Activated CD4-positive, alpha-beta T cell treated with anti-CD3 and anti-CD28 coated beads, Interleukin-2, amount 50 U/mL, for 16 hours (primary cell): ENCODE data around the gene RALGPS1.

ENCODE experiments used
- DNase-seq: peaks from one replicate; pipeline ENCODE4 v3.0.0-alpha.2; 2020

Gene RALGPS1

DNA sequence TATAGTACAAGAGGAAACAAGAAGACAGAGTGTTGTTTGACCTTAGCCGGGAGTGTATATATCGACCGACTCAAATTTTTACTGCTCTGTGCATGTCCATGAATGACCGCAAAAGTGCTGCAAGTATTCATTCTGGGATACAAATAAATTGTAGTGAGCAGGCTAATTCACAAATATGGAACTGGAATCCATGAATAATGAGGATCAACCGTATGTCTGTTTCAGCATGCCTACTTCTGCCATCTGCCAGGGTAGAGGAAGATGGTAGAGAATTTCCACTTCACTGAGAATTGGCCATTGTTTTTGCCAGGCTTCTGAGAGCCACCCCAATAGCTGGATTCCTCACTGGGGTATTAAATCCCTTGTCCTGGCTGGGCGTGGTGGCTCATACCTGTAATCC, 8.5 kb upstream of the RALGPS1 start:
- no peak for DNase-seq

- no peak for DNase-seq
Measured at GRCh38 chr9:126907058-126907457, 7.5 kb upstream of the RALGPS1 start.

DNA sequence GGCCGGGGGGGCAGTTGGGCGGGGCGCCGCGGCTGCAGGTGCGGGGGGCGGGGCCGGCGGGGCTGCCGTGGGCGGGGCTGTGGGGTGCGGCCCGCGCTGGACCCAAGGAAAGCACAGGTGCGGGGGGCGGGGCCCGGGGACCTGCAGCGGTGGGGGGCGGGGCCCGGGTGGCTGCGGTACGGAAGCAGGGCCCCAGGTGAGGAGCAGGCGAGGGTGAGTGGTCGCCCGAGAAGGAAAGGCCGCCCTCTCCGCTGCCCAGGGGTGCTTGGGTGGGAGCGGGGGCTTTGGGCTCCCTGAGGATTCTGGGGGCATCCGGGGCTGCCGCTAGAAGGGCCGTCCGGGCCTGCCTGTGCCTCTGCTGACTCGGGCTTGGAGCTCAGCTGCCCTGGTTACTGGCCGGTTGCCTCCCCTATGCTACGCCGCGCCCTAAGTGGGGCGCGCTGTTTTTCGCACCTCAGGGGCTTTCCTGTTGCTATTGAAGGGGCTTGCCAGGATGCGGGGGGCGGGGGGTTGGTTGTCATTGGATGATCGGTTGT, 767 bp downstream of the RALGPS1 start:
- DNase-seq = peak; percentile 8

DNA sequence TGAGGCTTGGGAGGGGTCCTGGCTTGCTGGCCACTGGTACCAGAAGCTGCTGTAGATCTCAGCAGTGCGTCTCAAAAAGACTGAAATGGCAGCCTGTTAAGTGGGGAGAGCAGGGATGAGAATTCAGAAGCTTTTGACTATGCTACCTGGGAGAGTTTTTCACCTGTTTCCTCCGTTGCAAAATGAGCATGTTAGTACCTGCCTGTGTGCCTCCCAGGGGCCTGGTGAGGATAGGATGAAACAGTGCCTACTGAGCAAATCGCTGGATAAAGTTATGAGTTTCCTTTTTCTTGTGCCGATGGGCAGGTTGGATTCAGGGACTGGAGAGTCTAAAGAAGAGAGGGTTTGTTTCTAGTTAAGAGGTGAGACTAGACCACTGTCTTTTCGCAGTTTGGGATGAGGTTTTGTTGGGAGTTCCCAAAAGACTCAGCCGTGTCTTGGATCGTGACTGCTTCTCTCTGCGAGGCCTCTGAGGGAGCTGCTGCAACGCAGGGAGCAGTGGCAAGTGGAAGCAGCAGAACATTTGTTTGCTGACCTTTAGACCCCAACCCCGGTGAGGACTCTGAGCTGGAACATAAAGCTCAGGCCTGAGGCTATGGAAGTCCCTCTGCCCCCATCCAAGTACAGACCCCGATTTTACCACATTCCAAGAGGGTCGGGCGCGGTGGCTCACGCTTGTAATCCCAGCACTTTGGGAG, 1.4 kb downstream of the RALGPS1 start:
- no peak for DNase-seq

DNA sequence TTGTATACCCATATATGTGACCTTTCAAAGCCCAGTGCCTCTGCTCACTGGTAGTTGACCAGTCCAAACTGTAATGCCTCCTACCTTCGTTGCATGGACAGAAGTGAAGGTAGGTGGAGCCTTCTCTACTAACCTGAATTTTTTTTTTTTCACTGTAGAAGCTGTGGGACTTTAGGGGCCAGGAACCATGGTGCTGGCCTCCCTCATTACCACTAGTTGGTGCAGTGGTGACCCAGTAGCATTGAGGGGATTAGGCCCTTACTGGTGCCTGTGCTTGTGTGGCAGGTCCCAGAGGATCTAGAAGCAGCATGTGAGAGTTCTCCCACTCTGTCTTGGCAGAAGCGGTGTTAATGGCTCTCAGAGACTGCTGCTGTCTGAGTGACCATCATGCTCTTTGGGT, 2.3 kb downstream of the RALGPS1 start:
- DNase-seq = no peak

GRCh38 chr9:126919193-126919592, 4.6 kb downstream of the RALGPS1 start:
- no peak for DNase-seq

- no peak for DNase-seq
Measured at GRCh38 chr9:126925876-126926275, 11.3 kb downstream of the RALGPS1 start.

GRCh38 chr9:126926364-126926763, 11.8 kb downstream of the RALGPS1 start:
- no peak for DNase-seq

GRCh38 chr9:126927419-126927818, 12.8 kb downstream of the RALGPS1 start:
- no peak for DNase-seq

DNA sequence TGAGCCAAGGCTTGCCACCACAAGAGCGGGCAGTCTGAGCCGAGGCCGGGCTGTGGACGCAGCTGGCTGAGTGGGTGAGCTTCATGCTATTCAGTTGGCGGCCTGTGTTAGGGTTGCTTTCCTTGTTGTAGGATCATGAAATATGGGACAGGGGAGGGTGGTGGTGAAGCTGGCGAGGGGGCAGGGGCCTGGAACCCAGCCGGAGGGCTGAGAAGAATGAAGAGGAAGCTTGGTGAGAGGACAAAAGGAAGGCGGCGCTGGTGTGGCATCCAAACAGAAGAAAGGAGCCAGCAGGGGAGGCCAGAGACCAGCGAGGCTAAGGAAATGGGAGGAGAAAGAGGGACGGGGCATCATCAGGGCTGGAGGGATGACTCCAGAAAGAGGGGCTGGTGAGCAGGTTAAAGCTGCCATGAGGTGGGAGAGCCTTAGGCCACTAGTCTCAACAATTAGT, 18.3 kb downstream of the RALGPS1 start:
- DNase-seq = no peak

DNA sequence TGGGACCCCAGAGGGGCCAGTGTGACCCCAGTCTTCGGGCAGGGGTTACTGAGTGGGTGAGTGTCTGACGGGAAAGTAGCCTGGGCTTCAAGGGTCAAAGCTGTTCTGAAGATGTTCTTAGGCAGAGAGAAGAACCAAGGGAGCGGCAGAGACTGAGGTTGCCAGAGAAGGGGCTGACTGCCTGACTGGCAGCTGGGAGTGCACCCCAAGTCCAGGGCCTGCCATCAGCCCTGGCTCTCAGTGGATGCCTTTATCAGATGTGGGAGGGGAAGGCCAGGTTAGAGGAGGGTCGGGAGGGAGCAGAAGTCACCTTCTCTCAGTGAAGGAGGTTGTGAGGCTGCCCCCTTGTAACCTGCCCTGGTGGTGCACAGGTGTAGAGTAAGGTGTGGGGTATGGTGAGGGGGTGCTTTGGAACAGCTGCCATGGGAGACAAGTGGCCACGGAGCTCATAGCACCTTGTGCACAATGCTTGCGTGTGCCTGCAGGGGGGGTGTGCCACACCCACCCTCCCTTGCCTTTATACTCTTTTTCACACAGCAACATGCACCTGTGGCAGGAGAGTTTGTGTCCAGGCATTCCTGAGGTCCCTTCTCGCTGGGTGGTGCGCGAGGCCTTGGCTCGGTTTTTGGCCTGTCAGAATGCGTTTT, 18.9 kb downstream of the RALGPS1 start:
- DNase-seq = no peak

DNA sequence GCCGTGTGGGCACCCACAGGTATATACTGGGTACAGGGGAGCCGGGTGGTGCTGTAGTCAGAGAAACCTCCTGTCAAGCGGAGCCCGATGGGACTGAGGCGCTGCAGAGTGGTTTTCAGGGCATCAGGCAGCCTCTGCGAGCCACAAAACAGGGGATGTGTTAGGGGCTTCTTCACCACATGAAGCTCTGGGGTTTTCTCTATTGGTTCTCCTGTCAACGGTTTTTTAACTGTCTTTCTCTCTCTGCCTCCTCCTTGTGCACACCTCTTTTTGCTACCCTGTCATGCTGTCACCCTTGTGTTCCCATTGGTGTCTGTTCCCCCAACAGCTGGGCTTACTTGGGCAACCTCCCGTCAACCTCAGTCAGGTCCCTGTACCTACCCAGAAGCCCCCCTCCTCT, 19.9 kb downstream of the RALGPS1 start:
- no peak for DNase-seq

- no peak for DNase-seq
Measured at GRCh38 chr9:126935630-126936029, 21.0 kb downstream of the RALGPS1 start.

DNA sequence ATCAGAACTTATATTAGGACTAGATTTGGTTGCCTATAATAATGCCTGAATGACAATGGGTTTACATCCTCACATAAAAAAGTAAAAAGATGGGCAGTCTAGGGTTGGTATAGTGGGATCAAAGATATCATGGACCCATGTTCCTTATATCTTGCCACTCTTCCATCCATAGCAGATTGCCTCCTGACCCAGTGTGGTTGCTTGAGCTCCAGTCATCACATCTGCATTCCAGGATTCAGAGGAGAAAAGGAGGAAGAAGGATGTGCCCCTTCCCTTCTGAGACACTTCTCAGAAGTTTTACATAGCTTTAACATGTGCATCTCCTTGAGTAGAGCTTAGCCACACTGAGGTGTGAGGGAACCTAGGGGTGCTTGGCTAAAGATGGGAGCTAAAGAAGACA, 22.9 kb downstream of the RALGPS1 start:
- no peak for DNase-seq

DNA sequence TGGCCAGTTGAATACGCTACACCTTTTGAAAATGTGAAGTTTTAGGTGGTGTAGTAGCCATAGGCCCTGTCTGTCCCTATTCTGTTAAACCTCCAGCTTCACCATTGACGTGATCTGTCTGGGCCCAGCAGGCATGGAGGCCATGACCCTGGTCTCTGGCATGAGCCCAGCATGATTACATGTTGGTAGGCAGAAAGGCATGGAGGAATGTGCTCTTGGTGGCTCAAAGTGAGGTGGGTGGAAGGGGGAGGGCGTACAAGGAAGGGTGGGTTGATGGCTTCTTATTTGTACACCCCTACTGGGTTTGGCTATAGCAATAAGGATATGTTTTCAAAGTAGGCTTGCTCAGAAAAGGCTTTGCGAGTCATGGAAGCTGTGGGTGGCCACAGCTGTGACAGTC, 23.7 kb downstream of the RALGPS1 start:
- DNase-seq = no peak

GRCh38 chr9:126939821-126940221, 25.2 kb downstream of the RALGPS1 start:
- no peak for DNase-seq

- no peak for DNase-seq
Measured at GRCh38 chr9:126942399-126942798, 27.8 kb downstream of the RALGPS1 start.

DNA sequence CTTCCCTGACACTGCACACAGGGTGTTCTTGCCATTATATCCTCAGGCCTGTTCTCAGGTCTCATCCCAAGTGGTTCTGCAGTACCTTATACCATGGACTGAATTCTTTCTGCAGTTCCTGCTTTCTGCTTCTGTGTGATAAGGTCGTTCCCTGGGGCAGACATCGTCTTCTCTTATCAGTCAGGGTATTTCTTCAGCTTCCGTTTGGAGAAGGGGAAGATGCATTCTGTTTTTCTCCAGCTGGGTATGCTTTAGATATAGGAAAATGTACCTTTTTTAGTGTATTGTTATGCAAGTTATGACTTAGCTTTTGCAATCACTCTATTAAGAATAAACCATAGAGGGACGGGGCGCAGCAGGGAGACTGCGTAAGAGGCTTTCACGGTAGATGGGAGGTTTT, 31.1 kb downstream of the RALGPS1 start:
- DNase-seq = no peak

DNA sequence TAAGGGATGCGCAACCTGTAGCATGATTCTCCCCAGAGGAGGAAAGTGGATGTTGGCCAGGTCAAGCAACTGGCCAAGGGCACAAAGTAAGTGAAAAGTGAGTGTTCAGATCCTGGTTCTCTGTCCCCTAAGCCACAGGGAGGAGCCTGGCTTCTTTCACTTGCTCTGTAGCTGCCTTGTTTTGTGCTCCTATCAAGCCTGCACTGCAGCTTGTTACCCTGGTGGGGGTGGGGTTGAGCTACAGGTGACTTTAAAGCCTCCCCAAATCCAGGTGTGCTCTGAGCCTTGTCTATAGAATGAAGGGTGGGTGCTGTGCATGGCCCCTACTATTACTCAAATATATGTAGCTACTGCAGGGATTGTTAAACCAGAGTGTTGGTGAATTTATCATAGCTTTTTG, 32.9 kb downstream of the RALGPS1 start:
- no peak for DNase-seq

GRCh38 chr9:126952205-126952977, 37.8 kb downstream of the RALGPS1 start:
- no peak for DNase-seq

DNA sequence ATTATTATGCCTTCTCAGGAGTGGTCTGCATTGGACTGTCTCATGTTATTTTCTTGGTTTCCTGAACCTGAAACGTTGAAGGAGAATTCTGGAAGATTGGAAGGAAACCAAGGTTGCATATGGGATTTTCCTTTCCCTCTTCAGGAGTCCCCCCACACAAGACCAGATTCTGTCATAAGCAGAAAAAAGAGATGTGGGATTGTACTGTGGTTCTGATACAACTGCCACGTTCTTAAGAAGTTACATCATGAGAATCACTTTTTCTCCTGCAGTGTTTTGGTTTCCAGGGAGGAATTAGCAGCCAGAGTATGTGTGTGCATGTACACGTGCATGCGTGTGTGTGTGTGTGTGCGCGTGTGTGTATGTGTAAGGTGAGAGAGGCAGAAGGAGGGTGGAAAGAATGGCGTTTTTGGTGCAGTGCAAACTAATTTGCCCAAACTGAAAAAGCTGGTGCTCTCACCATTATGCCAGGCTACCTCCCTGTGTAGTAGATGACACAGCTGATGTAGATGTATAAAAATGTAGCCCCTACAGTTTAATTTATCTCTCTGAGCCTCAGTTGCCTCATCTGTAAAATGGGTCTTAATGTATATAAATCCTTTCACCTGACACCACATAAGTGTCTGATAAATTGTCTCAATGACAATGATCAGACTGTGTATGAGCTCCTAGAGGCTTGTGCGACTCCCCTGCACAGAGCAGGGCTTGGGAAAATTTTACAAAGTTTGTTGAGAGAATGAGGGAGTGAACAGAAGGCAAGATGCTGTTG, 38.6 kb downstream of the RALGPS1 start:
- DNase-seq = no peak

- DNase-seq = no peak
Measured at GRCh38 chr9:126955811-126956210, 41.2 kb downstream of the RALGPS1 start.
